Measurements from ENCODE around the gene MEOX1. TPM values are rescaled to one million over a fixed set of nuclear protein-coding genes. Genes with fewer than 3 reads are reported as not detected.

MEOX1 gene
- total RNA-seq, 1 experiment from 2014 or later, result not detected

DNA sequence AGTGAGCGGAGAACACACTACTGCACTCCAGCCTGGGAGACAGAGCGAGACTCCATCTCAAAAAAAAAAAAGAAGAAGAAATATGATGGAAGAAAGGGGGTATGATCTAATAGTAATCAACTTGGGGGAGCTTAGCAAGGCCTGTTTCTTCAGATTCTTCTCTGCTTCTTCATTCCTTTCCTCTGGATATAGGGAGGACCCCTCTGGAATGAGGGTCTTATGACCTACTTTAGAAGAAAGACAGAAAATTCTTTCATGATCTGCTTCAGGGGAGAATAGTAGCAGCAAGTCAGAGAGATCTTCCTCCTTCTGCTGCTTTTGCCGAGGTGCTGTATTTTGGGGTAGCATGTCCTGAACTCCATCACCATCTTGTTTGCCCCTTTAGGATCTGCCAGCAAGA, 70.7 kb downstream of the MEOX1 start:
- ChIA-PET CTCF (interaction anchor here (1.3 to 1.7 kb wide), 3 partner anchors 12 to 82 kb away, joined by 3 to 10 read pairs (median 5); no protein-coding TSS in a partner anchor), POLR2A (interaction anchor here (0.6 kb wide), 1 partner anchor 121 kb away, joined by 4 read pairs; no protein-coding TSS in a partner anchor)
- peaks cover 3% of the 10 kb centered on the region for H3K9me3 Mint-ChIP-seq
- ATAC-seq (no peak), DNase-seq (ENCODE audit: low spot score) (no peak)
- H3K27ac Mint-ChIP-seq, result no peak overlapping the region
- TF ChIP-seq JAZF1 (CRISPR knock-in tag; IDR thresholded peaks at IDR 0.05), result no peak
- no peak for TF ChIP-seq CBFB (CRISPR knock-in tag; IDR thresholded peaks at IDR 0.05; ENCODE audit: low read depth)
- TF ChIP-seq, protein P1, sequence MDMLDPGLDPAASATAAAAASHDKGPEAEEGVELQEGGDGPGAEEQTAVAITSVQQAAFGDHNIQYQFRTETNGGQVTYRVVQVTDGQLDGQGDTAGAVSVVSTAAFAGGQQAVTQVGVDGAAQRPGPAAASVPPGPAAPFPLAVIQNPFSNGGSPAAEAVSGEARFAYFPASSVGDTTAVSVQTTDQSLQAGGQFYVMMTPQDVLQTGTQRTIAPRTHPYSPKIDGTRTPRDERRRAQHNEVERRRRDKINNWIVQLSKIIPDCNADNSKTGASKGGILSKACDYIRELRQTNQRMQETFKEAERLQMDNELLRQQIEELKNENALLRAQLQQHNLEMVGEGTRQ (CRISPR knock-in tag; IDR thresholded peaks at IDR 0.05), result no peak
- TF ChIP-seq TEAD4 (CRISPR knock-in tag; IDR thresholded peaks at IDR 0.05), result no peak
- no peak for TF ChIP-seq NR2C2 (CRISPR knock-in tag; IDR thresholded peaks at IDR 0.05)
- TF ChIP-seq MYBL2 (CRISPR knock-in tag; IDR thresholded peaks at IDR 0.05), result no peak
- TF ChIP-seq, protein P2, sequence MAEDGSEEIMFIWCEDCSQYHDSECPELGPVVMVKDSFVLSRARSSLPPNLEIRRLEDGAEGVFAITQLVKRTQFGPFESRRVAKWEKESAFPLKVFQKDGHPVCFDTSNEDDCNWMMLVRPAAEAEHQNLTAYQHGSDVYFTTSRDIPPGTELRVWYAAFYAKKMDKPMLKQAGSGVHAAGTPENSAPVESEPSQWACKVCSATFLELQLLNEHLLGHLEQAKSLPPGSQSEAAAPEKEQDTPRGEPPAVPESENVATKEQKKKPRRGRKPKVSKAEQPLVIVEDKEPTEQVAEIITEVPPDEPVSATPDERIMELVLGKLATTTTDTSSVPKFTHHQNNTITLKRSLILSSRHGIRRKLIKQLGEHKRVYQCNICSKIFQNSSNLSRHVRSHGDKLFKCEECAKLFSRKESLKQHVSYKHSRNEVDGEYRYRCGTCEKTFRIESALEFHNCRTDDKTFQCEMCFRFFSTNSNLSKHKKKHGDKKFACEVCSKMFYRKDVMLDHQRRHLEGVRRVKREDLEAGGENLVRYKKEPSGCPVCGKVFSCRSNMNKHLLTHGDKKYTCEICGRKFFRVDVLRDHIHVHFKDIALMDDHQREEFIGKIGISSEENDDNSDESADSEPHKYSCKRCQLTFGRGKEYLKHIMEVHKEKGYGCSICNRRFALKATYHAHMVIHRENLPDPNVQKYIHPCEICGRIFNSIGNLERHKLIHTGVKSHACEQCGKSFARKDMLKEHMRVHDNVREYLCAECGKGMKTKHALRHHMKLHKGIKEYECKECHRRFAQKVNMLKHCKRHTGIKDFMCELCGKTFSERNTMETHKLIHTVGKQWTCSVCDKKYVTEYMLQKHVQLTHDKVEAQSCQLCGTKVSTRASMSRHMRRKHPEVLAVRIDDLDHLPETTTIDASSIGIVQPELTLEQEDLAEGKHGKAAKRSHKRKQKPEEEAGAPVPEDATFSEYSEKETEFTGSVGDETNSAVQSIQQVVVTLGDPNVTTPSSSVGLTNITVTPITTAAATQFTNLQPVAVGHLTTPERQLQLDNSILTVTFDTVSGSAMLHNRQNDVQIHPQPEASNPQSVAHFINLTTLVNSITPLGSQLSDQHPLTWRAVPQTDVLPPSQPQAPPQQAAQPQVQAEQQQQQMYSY (CRISPR knock-in tag; IDR thresholded peaks at IDR 0.05), result no peak
- no peak for TF ChIP-seq TP53 (CRISPR knock-in tag; IDR thresholded peaks at IDR 0.05)
- TF ChIP-seq RELA (CRISPR knock-in tag; IDR thresholded peaks at IDR 0.05; ENCODE audit: borderline replicate concordance), result no peak
- TF ChIP-seq, protein P3, sequence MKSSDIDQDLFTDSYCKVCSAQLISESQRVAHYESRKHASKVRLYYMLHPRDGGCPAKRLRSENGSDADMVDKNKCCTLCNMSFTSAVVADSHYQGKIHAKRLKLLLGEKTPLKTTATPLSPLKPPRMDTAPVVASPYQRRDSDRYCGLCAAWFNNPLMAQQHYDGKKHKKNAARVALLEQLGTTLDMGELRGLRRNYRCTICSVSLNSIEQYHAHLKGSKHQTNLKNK (CRISPR knock-in tag; IDR thresholded peaks at IDR 0.05), result no peak
- TF ChIP-seq MXD4 (CRISPR knock-in tag; IDR thresholded peaks at IDR 0.05; ENCODE audit: borderline replicate concordance), result no peak
- no peak for TF ChIP-seq EMX1 (CRISPR knock-in tag; IDR thresholded peaks at IDR 0.05)
- TF ChIP-seq ZNF423 (CRISPR knock-in tag; IDR thresholded peaks at IDR 0.05), result no peak
- TF ChIP-seq ELF4 (CRISPR knock-in tag; IDR thresholded peaks at IDR 0.05; ENCODE audit: low read depth), result no peak
- TF ChIP-seq SMAD3 (CRISPR knock-in tag; IDR thresholded peaks at IDR 0.05; ENCODE audit: borderline replicate concordance), result no peak
- TF ChIP-seq, protein P4, sequence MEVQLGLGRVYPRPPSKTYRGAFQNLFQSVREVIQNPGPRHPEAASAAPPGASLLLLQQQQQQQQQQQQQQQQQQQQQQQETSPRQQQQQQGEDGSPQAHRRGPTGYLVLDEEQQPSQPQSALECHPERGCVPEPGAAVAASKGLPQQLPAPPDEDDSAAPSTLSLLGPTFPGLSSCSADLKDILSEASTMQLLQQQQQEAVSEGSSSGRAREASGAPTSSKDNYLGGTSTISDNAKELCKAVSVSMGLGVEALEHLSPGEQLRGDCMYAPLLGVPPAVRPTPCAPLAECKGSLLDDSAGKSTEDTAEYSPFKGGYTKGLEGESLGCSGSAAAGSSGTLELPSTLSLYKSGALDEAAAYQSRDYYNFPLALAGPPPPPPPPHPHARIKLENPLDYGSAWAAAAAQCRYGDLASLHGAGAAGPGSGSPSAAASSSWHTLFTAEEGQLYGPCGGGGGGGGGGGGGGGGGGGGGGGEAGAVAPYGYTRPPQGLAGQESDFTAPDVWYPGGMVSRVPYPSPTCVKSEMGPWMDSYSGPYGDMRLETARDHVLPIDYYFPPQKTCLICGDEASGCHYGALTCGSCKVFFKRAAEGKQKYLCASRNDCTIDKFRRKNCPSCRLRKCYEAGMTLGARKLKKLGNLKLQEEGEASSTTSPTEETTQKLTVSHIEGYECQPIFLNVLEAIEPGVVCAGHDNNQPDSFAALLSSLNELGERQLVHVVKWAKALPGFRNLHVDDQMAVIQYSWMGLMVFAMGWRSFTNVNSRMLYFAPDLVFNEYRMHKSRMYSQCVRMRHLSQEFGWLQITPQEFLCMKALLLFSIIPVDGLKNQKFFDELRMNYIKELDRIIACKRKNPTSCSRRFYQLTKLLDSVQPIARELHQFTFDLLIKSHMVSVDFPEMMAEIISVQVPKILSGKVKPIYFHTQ (CRISPR knock-in tag; IDR thresholded peaks at IDR 0.05), result no peak
- TF ChIP-seq, protein P5, sequence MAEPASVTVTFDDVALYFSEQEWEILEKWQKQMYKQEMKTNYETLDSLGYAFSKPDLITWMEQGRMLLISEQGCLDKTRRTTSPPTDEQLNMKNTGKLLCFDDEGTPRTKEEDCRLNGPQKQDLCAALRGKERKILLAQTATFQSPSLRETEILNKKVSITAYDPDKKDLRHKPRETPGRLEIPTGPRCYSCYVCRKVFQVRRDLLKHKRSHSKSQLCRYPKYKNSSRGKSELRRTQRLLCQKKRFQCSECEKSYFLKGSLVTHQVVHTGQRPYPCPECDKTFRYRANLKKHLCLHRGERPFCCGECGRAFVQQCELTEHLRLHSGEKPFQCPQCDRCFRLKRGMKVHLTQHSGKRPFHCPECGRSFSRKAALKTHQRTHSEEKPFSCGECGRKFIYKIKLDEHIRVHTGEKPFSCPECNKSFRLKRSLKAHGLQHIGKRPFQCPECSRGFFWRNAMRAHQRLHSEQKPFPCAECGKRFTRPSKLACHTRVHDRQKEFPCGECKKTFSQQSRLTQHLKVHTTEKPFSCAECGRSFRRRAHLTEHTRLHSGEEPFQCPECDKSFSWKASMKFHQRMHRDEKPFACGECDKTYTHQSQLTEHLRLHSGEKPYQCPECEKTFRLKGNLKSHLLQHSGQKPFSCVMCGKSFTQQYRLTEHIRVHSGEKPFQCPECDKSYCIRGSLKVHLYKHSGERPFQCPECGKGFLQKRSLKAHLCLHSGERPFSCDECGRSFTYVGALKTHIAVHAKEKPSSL (CRISPR knock-in tag; conservative IDR thresholded peaks at IDR 0.05), result no peak
- TF ChIP-seq, protein P6, sequence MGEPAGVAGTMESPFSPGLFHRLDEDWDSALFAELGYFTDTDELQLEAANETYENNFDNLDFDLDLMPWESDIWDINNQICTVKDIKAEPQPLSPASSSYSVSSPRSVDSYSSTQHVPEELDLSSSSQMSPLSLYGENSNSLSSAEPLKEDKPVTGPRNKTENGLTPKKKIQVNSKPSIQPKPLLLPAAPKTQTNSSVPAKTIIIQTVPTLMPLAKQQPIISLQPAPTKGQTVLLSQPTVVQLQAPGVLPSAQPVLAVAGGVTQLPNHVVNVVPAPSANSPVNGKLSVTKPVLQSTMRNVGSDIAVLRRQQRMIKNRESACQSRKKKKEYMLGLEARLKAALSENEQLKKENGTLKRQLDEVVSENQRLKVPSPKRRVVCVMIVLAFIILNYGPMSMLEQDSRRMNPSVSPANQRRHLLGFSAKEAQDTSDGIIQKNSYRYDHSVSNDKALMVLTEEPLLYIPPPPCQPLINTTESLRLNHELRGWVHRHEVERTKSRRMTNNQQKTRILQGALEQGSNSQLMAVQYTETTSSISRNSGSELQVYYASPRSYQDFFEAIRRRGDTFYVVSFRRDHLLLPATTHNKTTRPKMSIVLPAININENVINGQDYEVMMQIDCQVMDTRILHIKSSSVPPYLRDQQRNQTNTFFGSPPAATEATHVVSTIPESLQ (CRISPR knock-in tag; IDR thresholded peaks at IDR 0.05), result no peak
- TF ChIP-seq, protein P7, sequence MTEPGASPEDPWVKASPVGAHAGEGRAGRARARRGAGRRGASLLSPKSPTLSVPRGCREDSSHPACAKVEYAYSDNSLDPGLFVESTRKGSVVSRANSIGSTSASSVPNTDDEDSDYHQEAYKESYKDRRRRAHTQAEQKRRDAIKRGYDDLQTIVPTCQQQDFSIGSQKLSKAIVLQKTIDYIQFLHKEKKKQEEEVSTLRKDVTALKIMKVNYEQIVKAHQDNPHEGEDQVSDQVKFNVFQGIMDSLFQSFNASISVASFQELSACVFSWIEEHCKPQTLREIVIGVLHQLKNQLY (CRISPR knock-in tag; IDR thresholded peaks at IDR 0.05), result no peak
- H3K36me3 Mint-ChIP-seq, result peaks cover 3% of the 10 kb centered on the region; the same call in 1 of the 2 replicates
- peaks cover 22% of the 10 kb centered on the region for H3K4me1 Mint-ChIP-seq
- H3K27me3 Mint-ChIP-seq (ENCODE audit: low read depth), result peaks cover 4% of the 10 kb centered on the region; the same call in 1 of the 2 replicates
- no peak overlapping the region for H3K4me3 Mint-ChIP-seq
